Stimulated activated CD8-positive, alpha-beta memory T cell treated with anti-CD3 and anti-CD28 coated beads, Interleukin-15, amount 100 ng/mL, for 4 hours (primary cell): ENCODE measurements around the gene KCNJ10.

ENCODE experiments used
- DNase-seq, 2 donors: peaks; one replicate each; pipeline ENCODE4 v3.0.0-alpha.2; 2020; ENCODE audit warnings: low read depth in 2 of 2

The KCNJ10 gene

DNA sequence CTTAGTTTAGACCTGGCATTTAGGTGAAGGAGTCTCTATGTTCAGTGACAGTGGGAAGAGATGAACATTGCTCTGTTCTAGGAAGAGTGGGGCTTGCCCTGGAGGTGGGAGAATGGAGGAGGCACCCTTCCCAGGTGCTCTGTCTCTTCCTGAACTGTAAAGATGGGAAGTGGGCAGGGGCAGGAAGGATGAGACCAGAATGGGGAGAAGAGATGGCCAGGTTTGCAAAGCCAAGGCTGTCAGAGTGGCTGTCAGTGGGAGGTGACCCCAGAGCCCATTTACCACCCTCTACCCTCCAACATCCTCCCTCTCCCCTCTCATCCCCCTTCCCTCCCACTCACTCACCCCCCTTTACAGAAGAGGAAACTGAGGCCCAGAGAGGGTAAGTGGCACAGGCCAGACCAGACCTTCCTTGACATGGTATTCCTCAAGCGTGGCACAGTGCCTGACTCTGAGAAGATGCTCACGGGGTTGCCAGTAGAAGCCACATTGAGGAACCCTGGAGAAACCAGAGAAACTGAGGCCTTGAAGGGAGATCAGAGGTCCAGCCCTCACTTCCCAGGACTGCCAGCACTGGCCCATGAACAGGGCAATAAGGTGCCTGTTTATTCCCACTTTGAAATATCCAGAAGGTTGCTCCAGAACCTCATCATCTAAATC, 29.9 kb upstream of the KCNJ10 start:
- no peak for DNase-seq

DNA sequence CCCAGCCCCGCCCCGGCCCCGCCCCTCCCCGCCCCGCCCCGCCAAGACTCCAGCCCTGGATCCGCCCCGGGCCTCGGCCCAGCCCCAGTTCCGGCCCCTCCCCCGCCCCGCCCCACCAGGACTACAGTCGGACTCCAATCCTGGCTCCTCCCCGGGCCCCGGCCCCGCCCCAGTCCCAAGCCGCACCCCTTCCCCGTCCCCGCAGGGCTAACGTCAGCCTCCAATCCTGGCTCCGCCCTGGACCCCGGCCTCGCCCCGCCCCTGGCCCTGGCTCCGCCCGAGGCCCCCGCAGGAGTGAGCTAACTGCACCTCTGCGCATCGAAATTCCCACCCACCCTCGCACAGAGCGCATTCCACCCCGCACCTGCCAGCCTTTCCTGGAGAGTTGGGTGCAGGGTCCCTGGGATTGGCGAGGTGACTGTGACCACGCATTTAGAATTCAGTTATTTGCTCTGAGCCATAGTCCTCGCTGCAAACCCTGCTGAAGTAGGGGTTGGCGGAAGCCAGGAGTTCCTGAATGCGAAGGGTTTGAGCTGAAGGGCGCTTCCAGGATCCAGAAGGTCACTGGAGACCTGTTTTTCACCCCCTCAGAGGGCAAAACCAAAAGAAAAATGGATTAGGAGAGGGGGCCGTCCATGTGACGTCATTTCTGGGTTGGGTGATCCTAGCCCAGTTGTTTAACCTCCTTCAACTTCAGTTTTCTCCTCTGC, 29.0 kb upstream of the KCNJ10 start:
- peak; percentile 93 to 97 for DNase-seq

DNA sequence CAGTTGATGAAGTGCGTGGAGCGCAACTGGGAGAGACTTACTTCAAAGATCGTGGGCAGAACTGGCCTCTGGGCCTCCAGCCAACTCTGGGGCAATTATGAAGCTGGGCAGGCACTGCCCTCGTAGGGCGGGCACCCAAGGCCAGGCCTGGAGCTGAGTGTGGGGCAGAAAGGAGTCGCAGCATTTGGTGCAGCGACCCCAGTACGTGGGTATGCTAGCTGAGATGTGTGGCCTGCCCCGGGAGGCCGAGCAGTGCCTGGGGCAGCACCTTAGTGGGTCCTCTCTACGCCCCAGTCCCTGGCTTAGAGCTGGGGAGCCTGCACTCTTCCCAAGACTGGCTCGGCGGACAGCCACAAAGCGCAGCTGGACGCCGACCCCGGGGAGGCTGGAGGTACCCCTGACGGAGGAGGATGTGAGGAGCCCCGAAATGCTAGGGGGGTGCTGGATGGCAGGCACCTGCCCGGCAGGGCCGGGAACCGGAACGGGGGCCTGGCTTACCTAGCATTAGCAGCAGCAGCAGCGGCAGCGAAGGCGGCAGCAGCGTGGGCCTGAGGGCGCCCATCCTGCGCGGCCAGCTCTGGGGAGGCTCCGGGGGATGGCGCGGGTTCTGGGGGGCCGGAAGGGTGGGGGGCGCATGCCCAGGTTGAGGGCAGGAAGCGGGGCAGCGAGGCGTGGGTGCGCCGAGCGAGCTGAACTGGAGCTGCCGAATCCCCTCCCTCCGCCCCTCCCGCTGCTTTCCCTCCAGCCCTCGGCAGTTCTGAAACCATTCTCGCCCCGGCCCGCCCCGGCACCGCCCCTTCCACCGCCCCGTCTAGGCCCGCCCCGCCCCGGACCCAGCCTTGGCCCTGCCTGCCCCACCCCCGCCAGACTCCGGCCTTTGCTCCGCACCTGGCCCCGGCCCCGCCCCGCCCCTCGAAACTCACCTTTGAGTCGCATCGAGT, 28.2 kb upstream of the KCNJ10 start, which contains the start of gene IGSF8:
IGSF8 (minus strand) TSS at position 709 of the 941 bp plus-strand sequence; CDS start at position 562, 147 bp downstream.
- peak; percentile 81 to 85 for DNase-seq

DNA sequence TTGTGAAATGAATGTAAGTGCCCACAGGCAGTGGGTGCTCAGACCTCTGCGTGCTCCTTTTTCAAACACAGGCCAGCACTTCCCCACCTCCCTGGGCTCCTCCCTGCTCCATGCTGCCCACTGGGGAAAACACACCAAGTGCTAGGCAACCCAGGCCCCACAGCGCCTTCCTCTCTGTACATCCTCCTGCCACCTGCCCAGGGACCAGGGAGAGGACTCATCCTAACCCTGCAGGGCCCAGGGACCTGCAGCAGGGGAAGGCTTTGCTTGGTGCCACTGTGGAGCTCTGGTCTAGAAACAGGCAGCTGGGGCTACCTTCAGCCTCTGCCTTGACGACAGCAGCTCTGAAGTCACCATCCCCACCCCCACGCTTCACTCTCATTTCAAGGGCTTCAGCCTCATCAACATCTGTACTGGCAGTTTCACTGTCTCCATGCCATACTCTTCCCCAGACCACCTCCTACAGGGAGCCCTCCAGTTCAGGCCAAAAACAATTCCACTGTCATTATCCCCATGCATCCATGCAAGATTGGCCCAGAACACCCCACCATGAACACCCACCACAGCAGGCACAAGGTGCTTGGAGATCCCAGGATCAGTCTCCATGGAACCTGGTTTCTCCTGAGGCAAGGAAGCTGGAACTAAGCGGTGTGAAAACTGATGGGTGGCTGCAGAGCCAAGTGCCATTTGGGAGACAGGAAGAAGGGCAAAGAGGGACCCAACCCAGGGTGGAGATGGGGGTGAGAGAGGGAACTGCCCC, 27.4 kb upstream of the KCNJ10 start:
- no peak for DNase-seq

DNA sequence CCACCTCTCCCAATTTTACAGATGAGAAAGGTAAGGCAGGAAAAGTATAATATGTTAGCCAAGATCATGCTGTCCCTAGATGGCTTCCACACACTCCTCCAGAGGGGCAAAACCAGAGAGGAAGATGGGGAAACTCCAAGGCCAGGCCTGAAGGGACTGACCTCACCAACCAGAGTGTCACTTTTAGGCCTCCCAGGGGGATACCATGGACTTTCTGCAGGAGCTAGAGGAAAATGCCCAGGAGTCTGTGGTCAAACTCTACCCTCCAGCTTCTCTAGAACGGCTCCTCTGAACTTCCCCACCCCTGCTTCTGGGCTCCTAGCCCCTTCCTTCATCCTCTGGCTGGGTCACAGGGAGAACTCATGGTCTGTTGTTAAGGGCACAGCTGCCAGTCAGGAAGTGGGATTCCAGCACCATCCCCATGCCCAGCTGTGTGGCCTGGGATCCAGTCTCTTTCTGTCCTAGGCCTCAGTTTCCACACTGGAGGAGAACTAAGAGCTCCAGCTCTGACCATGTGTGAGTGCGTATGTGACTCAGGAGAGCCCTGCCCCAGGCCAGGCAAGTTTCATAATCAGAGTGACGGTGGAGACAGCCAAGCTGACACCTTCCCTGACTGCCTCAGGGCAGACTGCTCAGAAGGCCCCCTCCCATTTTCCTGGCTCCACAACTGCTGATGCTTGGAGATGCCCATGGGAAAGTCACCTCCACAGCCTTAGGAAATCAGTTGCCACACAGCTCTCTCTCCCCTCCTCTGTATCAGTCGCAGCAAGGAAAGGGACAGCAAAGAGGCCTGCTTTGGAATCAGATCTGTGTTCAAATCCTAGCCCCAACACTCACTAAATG, 26.5 kb upstream of the KCNJ10 start:
- DNase-seq: no peak

DNA sequence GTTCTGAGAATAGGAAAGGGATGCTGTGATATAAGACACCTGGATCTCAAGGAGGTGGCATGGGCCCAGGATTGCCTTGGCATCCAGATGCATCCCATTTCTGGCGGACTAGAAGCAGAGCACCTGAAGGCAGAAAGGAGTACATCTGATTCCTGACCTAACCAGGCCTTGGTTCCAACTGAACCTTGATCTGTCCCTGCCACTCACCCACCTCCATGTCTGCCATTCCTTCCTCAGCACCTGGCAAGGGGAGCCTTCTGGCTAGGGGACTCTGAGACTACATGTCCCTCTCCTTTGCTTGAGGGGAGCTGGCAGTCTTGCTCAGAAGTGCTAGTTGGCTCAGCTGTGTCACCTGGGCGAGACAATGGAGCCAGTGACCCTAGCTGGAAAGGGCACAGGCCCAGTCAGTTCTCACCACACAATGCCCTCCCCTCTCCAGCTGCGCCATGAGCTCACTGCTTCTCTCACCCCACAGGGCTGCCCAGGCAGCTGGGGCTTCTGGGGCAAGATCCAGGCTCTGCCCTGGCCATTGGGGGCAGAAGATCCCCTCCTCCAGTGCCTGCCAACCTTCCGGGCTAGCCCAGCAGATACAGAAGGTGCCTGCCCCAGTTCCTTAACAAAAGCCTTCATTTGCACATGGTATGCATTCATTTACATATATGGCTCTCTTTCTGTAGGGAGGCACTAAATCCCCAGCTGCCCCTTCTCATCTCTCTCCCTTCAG, 25.6 kb upstream of the KCNJ10 start:
- no peak for DNase-seq

DNA sequence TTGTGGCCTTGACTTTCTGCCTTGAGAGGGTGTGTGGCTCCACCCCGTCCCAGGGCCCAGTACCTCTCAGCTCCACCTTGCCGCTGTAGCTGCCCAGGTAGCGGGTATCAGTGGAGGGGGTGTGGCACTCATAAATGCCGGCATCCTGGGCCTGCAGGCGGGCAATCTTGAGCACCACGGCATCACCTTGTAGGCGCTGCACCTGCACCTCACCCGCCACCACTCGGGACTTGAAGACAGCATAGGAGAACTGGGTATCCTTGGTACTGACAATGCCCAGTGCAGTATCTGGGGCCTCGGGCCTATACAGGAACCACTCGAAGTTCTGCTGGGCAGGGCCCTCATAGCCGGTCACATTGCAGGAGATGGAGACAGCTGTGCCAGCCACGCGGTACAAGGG, 24.8 kb upstream of the KCNJ10 start:
- no peak for DNase-seq

DNA sequence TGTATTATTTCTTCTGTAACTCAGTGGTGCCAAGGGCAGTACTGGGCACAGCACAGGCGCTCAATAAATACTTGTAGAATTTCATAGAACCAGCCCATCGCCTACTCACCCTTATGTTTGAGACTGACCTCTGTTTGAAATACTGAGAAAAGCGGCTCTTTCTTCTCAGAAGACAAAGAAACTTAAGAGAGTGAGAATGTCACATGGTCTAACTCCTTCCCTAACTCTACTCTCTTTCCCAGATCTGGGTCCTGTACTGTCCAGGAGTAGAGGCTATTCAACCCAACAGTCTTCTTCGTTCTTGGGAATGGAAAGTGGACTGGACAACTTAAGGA, 24.3 kb upstream of the KCNJ10 start:
- no peak for DNase-seq

DNA sequence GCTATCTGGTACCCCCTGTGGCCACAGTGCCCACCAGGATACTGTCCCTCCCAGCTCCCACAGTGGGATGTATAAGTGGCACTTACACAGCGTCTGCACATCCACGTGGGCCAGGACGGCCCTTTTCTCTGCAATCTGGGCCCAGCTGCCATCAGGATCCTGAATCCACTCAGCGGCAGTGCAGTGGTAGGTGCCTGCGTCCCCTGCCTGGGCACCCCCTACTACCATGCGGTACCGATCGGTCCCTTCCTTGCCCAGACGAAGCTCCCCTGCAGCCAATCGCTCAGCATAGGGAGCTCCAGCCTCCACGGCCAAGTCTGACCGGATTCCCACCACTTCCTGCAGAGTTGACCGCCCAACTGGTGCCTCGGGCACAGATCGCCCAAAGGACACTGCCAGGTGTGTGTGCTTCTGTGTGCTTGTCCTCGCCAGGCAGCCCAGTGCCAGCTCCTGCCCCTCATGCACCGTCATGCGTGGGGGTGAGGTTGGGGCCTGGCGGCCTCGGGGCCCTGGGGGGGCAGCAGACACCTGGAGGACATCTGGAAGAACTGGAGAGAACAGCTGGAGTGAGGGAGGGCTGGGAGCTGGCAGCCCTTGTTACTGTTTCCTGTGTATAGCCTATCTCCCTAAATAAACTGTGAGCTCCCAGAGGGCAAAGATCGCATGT, 23.8 kb upstream of the KCNJ10 start:
- DNase-seq: no peak

DNA sequence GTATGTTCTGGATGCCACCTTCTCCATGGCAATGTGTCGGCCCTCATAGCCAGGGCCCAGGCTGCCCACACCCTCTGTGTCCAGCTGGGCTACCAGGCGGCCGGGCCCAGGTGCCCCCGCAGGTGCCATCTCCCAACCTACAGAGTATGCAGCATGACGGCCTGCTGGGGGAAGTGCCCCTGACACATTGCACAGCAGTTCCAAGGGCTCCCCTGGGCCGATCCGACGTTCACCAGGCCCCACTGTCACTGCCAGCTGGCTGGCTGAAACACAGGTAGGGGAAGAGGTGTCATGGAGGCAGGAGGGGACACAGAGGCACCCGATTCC, 23.1 kb upstream of the KCNJ10 start:
- no peak for DNase-seq

DNA sequence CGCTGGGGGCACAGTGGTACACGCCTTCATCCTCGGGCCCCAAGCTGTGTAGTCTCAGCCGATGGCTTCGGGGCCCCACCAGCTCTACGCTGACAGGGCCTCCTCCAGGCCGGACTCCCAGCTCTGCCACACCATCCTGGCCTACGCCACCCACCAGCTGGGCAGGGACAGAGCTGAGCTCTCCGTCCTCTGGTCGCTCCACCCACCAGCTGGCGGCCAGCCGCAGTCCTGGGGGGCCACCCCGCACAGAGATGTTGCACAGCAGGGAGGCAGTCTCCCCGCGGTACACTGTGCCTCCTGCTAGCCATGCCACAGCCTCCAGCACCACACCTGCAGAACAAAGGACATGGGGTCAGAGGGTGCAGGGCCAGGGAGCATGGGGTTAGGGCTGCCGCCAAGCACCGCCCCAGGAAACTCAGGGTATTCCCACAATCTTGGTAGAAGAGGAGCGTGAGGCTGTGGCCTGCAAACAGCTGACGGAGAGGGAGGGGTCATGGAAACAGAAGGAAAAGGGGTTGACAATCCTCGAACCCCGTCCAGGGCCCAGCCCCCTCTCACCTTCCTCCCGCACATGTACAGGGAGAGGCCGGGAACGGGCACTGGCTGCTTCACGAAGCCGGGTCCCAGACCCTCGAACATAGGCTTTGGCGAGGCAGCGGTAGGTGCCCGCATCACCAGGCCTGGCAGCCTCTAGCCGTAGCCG, 22.6 kb upstream of the KCNJ10 start:
- DNase-seq: no peak

DNA sequence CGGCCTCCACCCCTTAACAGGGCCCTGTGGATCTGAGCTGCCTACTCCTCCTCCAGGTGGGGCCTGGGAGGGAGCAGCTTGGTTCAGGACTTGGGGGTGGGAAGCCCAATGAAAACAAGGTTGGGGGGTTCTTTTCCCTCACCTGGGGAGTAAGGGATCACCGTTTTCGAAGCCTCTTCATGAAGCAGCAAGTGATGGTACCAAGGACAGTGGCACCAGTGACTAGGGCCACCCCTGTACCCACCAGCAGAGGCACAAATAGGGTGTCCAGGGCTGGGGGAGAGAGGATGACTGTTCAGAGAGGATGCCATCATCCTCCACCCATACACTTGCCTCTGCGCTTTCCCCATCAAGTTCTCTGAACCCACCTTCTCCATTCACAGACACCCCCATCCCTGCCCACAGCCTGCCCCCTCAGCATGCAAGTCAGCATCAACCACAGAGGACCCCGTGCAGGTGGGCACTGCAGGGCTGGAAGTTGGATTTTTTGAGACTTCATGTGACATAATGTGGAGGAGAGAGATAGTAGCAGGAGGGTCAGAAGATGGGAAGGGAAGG, 21.8 kb upstream of the KCNJ10 start:
- no peak for DNase-seq

DNA sequence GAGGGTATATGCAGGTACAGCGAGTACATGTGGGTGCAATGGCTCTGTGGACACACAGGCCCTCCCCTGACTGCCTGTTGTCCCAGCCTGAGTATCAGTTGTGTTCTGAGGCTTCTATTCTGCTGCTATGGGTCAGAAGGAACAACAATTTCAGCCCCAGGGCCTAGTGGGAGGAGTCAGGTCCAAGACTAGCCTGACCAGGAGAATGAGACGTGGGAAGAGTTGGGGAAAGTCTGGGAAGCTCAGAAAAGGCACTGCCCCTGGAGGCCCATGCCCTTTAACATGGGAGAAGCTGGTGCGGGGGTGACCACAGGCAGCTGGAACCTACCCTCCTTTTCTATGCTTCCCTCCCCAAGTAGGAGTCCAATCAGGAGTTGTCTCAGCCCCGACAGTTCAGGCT, 20.8 kb upstream of the KCNJ10 start:
- DNase-seq: no peak

DNA sequence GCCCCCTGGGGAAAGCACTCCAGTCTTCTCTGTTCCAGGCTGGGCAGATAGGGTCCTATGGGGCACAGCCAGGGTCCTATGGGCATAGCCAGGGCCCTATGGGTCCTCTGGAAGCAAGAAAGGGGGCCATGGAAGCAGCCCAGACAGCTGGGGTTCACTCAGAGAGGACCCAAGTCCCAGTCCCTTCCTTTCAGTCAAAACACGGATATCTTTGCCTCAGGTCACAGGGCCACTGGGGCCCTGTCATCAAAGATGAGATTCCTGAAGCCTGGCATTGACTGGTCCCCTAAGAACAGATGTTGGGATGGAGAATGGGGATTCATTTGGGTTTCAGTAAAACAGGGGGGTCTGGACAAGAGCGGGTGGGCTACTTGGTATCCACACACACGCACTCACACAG, 19.9 kb upstream of the KCNJ10 start:
- DNase-seq: no peak

DNA sequence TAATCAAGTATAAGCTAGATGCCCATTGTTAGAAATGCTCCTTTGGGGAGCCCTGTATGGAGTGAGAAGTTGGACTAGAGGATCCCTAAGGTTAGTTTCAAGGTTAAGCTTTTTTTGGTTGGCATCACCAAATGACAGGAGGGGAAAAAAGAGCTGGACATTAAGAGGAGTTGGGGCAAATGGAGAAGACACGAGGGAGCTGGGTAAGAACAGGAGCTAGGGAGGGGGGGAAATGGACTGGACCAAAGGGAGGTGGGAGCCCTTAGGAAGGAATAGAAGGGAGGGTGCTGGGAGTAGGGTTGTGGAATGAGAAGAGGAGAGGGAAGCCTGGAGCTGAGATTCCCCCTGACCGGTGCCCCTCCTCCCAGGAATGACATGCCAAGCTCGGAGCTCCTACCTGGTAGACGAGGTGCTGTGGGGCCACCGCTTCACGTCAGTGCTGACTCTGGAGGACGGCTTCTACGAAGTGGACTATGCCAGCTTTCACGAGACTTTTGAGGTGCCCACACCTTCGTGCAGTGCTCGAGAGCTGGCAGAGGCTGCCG, 17.2 kb upstream of the KCNJ10 start:
- DNase-seq: no peak

DNA sequence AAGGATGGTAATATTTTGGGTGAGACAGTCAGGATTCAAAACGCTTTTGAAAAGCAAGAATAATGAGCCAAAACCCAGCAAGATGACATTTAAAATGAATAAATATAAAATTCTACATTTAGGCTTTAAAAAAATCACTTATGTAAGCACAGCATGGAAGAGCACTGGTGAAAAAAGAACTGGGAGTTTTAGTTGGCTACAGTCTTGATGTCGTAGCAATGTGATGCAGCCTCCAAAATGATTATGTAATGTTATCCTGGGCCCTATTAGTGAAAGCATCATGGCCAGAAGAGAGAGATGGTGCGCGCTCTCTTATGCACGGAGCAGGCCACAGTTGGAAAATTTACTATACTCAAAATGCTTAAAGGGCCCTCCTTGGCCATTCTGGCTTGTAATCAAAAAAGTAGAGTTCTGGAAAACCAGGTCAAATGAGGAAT, 16.5 kb upstream of the KCNJ10 start:
- DNase-seq: no peak

DNA sequence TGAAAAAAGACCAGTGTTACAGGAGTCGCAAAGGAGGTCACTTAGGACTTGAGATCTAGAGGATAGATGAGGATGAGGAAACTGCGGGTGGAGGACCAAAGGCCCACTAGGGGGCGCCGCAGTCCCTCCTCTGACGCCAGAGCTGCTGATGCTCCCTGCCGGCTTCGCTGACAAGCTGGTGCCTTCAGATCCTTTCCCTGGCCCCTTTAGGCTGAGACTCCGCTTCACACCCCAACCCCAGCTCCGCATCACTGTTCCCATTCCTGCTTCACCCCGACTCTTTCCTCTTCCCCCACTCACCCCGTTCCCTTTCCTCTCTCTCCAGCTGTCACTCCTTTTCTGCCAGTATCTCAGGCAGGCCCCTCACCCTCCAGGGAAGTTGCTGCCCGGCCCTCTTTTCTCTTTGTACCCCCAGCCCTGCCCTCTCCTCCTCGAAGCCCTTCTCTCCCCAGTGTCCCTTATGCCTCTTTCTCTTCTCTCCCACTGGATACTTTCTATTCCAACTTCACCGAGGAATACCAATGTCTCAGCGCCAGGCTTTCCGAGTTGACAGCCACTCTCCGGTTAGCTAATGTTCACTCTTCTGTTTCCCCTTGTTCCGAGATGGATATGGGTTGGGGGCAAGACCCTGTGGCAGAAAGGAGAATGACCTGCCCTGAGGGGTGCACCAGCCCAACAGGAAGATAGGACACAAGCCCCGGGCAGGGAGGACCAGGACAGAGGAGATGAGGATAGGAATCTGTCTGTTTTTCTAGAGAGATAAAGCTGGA, 15.9 kb upstream of the KCNJ10 start:
- DNase-seq: peak; percentile 32 to 46
